Measurements from ENCODE around the gene SSH2. TPM values are rescaled to one million over a fixed set of nuclear protein-coding genes. Genes with fewer than 3 reads are reported as not detected.

The SSH2 gene
- total RNA-seq, 1 experiment from 2014 or later, result 8.5 TPM

DNA sequence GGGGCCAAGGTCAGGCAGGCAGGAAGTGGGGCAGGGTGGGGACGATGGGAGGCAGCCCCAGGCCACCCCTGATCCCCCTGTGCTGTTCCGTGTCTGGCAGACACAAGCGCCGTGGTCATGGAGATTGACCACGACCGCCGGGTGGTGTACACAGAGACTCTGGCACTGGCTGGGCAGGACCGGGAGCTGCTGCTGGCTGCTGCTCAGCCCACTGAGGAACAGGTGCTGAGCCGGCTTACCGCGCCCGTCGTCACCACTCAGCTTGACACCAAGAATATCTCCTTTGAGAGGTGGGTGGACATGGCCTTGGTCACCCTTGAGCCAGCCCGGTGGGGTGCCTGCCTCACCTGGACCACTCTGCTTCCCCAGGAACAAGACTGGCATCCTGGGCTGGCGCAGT, 321.0 kb downstream of the SSH2 start:
- Histone ChIP-seq H3K4me1 (ENCODE audit: insufficient read depth, low read length) (no peaks in the 10 kb centered on the region), H3F3A (ENCODE audit: low read length, unreplicated experiment) (no peaks in the 10 kb centered on the region), H3K36me3 (ENCODE audit: low read depth, low read length) (no peaks in the 10 kb centered on the region), H4K20me1 (ENCODE audit: low read length) (no peaks in the 10 kb centered on the region), H3K79me2 (ENCODE audit: low read length) (no peaks in the 10 kb centered on the region), H3K4me3 (ENCODE audit: low read length) (no peak overlapping the region), H2AFZ (ENCODE audit: low read length) (no peak overlapping the region), H3K9me3 (ENCODE audit: low read length) (no peaks in the 10 kb centered on the region), H3K27me3 (ENCODE audit: low read length) (no peaks in the 10 kb centered on the region), H3K9ac (ENCODE audit: low read length) (no peak overlapping the region), H3K9me2 (replicated peaks; ENCODE audit: low read length) (no peaks in the 10 kb centered on the region), H3K4me2 (ENCODE audit: low read length) (no peak overlapping the region), H3K27ac (ENCODE audit: low read length) (no peak overlapping the region)
- no peak for ATAC-seq
- DNase-seq, result no peak
- intact Hi-C loops (cut with micrococcal nuclease), result no loop called here
- BruUV-seq (replicated peaks), result no TSS peak
- TF ChIP-seq EZH2phosphoT487 (IDR thresholded peaks at IDR 0.05; ENCODE audit: borderline replicate concordance, low read length) (no peak), EZH2 (IDR thresholded peaks at IDR 0.05; ENCODE audit: low read length, unreplicated experiment) (no peak)
- TF ChIP-seq, protein P1, sequence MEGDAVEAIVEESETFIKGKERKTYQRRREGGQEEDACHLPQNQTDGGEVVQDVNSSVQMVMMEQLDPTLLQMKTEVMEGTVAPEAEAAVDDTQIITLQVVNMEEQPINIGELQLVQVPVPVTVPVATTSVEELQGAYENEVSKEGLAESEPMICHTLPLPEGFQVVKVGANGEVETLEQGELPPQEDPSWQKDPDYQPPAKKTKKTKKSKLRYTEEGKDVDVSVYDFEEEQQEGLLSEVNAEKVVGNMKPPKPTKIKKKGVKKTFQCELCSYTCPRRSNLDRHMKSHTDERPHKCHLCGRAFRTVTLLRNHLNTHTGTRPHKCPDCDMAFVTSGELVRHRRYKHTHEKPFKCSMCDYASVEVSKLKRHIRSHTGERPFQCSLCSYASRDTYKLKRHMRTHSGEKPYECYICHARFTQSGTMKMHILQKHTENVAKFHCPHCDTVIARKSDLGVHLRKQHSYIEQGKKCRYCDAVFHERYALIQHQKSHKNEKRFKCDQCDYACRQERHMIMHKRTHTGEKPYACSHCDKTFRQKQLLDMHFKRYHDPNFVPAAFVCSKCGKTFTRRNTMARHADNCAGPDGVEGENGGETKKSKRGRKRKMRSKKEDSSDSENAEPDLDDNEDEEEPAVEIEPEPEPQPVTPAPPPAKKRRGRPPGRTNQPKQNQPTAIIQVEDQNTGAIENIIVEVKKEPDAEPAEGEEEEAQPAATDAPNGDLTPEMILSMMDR (conservative IDR thresholded peaks at IDR 0.05; ENCODE audit: low read depth, low read length), result no peak
- ChIA-PET CTCF (no interaction called here), POLR2A (ENCODE audit: unreplicated experiment) (no interaction called here)

DNA sequence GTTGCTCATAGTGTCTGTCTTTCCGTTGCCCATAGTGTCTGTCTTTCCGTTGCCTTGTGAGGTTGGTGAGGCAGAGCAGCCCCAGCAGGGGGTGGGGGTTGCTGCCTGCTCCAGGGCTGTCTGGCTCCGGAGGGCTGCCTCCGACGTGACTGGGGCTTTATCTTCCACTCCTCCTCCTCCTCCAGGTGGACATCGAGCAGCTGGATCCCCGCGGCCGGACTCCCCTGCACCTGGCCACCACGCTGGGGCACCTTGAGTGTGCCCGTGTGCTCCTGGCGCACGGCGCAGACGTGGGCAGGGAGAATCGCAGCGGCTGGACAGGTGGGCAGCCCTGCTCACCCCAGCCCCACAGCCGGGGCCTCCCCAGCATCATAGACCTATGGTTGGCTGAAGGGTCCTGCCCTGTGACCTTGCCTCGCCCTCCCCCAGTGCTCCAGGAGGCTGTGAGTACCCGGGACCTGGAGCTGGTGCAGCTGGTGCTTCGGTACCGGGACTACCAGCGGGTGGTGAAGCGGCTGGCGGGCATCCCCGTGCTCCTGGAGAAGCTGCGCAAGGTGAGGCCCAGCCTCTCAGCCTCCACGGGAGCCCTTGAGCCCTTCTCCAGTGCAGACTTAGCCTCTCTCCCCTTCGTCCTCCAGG, 322.4 kb downstream of the SSH2 start:
- CTCF ChIA-PET, result no interaction called here
- H3K27me3 ChIP-seq (ENCODE audit: low read length), result no peaks in the 10 kb centered on the region
- ATAC-seq (no peak), DNase-seq (no peak)
- no peaks in the 10 kb centered on the region for H3K9me3 ChIP-seq (ENCODE audit: low read length)
- H2AFZ ChIP-seq (ENCODE audit: low read length), result no peak overlapping the region
- H3K9me2 ChIP-seq (replicated peaks; ENCODE audit: low read length), result no peaks in the 10 kb centered on the region
- H3K4me3 ChIP-seq (ENCODE audit: low read length), result no peak overlapping the region
- intact Hi-C loops (cut with micrococcal nuclease), result no loop called here
- POLR2A ChIA-PET (ENCODE audit: unreplicated experiment), result no interaction called here
- H3K4me1 ChIP-seq (ENCODE audit: insufficient read depth, low read length), result no peaks in the 10 kb centered on the region
- H3K9ac ChIP-seq (ENCODE audit: low read length), result no peak overlapping the region
- no peak overlapping the region for H3K4me2 ChIP-seq (ENCODE audit: low read length)
- H3K27ac ChIP-seq (ENCODE audit: low read length), result no peak overlapping the region
- no peaks in the 10 kb centered on the region for H3K36me3 ChIP-seq (ENCODE audit: low read depth, low read length)
- no peaks in the 10 kb centered on the region for H3K79me2 ChIP-seq (ENCODE audit: low read length)
- H3F3A ChIP-seq (ENCODE audit: low read length, unreplicated experiment), result no peaks in the 10 kb centered on the region
- no peaks in the 10 kb centered on the region for H4K20me1 ChIP-seq (ENCODE audit: low read length)
- BruUV-seq (replicated peaks), result no TSS peak
- TF ChIP-seq EZH2phosphoT487 (IDR thresholded peaks at IDR 0.05; ENCODE audit: borderline replicate concordance, low read length) (no peak), EZH2 (IDR thresholded peaks at IDR 0.05; ENCODE audit: low read length, unreplicated experiment) (no peak)
- TF ChIP-seq, protein P1 (conservative IDR thresholded peaks at IDR 0.05; ENCODE audit: low read depth, low read length), result no peak

DNA sequence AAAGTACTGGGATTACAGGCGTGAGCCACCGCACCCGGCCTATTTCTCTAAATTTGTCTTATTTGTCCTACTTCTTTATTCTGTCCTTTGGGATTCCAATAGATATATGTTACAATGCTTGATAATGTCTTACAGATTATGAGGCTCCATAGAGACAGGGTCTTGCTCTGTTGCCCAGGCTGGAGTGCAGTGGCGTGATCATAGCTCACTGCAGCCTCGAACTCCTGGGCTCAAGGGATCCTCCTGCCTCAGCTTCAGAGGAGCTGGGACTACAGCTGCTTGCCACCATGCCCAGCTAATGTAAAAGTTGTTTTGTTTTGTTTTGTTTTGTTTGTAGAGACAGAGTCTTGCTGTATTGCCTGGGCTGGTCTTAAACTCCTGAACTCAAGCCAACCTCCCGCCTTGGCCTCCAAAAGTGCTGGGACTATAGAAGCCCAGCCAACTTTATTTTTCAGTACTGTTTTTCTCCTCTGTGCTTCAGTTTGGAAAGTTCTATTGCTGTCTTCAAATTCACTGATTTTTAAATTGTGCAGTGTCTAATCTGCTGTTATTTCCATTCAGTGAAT, 326.8 kb downstream of the SSH2 start:
- no peak for TF ChIP-seq EZH2 (IDR thresholded peaks at IDR 0.05; ENCODE audit: low read length, unreplicated experiment)
- no peak for TF ChIP-seq EZH2phosphoT487 (IDR thresholded peaks at IDR 0.05; ENCODE audit: borderline replicate concordance, low read length)
- TF ChIP-seq, protein P1 (conservative IDR thresholded peaks at IDR 0.05; ENCODE audit: low read depth, low read length), result no peak

More for the DNA sequence above, 326.8 kb downstream of the SSH2 start:
- no TSS peak for BruUV-seq (replicated peaks)
- H3K36me3 ChIP-seq (ENCODE audit: low read depth, low read length), result no peaks in the 10 kb centered on the region
- H3K4me3 ChIP-seq (ENCODE audit: low read length), result no peak overlapping the region
- ATAC-seq (no peak), DNase-seq (no peak)
- H3K4me1 ChIP-seq (ENCODE audit: insufficient read depth, low read length), result no peaks in the 10 kb centered on the region
- H3K27ac ChIP-seq (ENCODE audit: low read length), result no peak overlapping the region
- intact Hi-C loops (cut with micrococcal nuclease), result no loop called here
- no peaks in the 10 kb centered on the region for H3K27me3 ChIP-seq (ENCODE audit: low read length)
- ChIA-PET CTCF (no interaction called here), POLR2A (ENCODE audit: unreplicated experiment) (no interaction called here)
- H3K4me2 ChIP-seq (ENCODE audit: low read length), result no peak overlapping the region
- H3K79me2 ChIP-seq (ENCODE audit: low read length), result no peaks in the 10 kb centered on the region
- H3K9ac ChIP-seq (ENCODE audit: low read length), result no peak overlapping the region
- no peaks in the 10 kb centered on the region for H4K20me1 ChIP-seq (ENCODE audit: low read length)
- H3K9me2 ChIP-seq (replicated peaks; ENCODE audit: low read length), result no peaks in the 10 kb centered on the region
- H3F3A ChIP-seq (ENCODE audit: low read length, unreplicated experiment), result no peaks in the 10 kb centered on the region
- no peak overlapping the region for H2AFZ ChIP-seq (ENCODE audit: low read length)
- H3K9me3 ChIP-seq (ENCODE audit: low read length), result no peaks in the 10 kb centered on the region

Measured in PC-3 (cell line).